Left ventricle myocardium inferior (tissue), 1 donor: ENCODE results near the gene C1QTNF1. TPM values are rescaled to one million over a fixed set of nuclear protein-coding genes. Genes with fewer than 3 reads are reported as not detected.

Experiments used
- DNase-seq: peaks from one replicate; pipeline ENCODE4 v3.0.0-alpha.2; 2020
- H3K27ac ChIP-seq: fragments of 200-600 bp; replicated peaks from 2 replicates; pipeline ENCODE4 v1.8.0; 2021
- H3K27me3 ChIP-seq: fragments of 200-600 bp; 2 replicates; pipeline ENCODE4 v1.8.0; 2021; ENCODE audit warnings: low read depth
- H3K36me3 ChIP-seq: fragments of 200-600 bp; 2 replicates; pipeline ENCODE4 v1.8.0; 2021
- H3K4me1 ChIP-seq: fragments of 200-600 bp; 2 replicates; pipeline ENCODE4 v1.8.0; 2021
- H3K4me3 ChIP-seq: fragments of 200-600 bp; 2 replicates; pipeline ENCODE4 v1.8.0; 2021; ENCODE audit warnings: mild to moderate bottlenecking, moderate library complexity
- H3K9me3 ChIP-seq: fragments of 200-600 bp; replicated peaks from 2 replicates; pipeline ENCODE4 v1.8.0; 2021
- CTCF ChIP-seq: fragments of 200-600 bp; IDR thresholded peaks from 2 replicates; pipeline ENCODE4 v1.8.0; 2021; ENCODE audit warnings: antibody characterized with exemption, mild to moderate bottlenecking, borderline replicate concordance
- intact Hi-C: fragments of 100-400 bp; cut with micrococcal nuclease; formaldehyde crosslinking; loops from one replicate; pipeline ENCODE4 v1.11.0; 2022
- total RNA-seq: library from RNA; stranded (reverse); fragmentation: NEBNext Ultra II Directional; extraction: Animal tissue kit (Norgen Biotek cat#: 25700); gene quantifications from one replicate; pipeline ENCODE4 v1.2.1, GENCODE V29; 2021
- donor health status: DM: no; HTN: yes; CAD: no; lungs with severe emphysema.

Gene C1QTNF1
- total RNA-seq, 1 donor from 2014 or later, result 146 TPM

- no peak for TF ChIP-seq CTCF
- H3K27me3 ChIP-seq, result peaks cover 52% of the 10 kb centered on the region
- DNase-seq, result no peak
- no peak overlapping the region for H3K4me3 ChIP-seq
- intact Hi-C loops, result no loop called here
- H3K9me3 ChIP-seq, result no peaks in the 10 kb centered on the region
- H3K27ac ChIP-seq, result no peak overlapping the region
- H3K4me1 ChIP-seq, result peaks cover 13% of the 10 kb centered on the region
- peaks cover 12% of the 10 kb centered on the region for H3K36me3 ChIP-seq
Measured at GRCh38 chr17:79091226-79091670, 67.3 kb downstream of the C1QTNF1 start.

- H3K4me1 ChIP-seq, result peaks cover 13% of the 10 kb centered on the region
- no peak overlapping the region for H3K4me3 ChIP-seq
- peaks cover 65% of the 10 kb centered on the region for H3K27me3 ChIP-seq
- no peak for TF ChIP-seq CTCF
- no peak for DNase-seq
- intact Hi-C loops, result no loop called here
- no peak overlapping the region for H3K27ac ChIP-seq
- no peaks in the 10 kb centered on the region for H3K9me3 ChIP-seq
- no peaks in the 10 kb centered on the region for H3K36me3 ChIP-seq
Measured at GRCh38 chr17:79092567-79092966, 68.6 kb downstream of the C1QTNF1 start.

- intact Hi-C loops, result no loop called here
- no peak for TF ChIP-seq CTCF
- peaks cover 13% of the 10 kb centered on the region for H3K4me1 ChIP-seq
- H3K4me3 ChIP-seq, result no peak overlapping the region
- peaks cover 72% of the 10 kb centered on the region for H3K27me3 ChIP-seq
- no peaks in the 10 kb centered on the region for H3K9me3 ChIP-seq
- H3K27ac ChIP-seq, result no peak overlapping the region
- no peak for DNase-seq
- no peaks in the 10 kb centered on the region for H3K36me3 ChIP-seq
Measured at GRCh38 chr17:79093270-79093669, 69.3 kb downstream of the C1QTNF1 start.

GRCh38 chr17:79094261-79094660 is 70.3 kb downstream of the C1QTNF1 start:
- no peak for DNase-seq
- intact Hi-C loops, result no loop called here
- Histone ChIP-seq H3K27ac (no peak overlapping the region), H3K36me3 (no peaks in the 10 kb centered on the region), H3K9me3 (no peaks in the 10 kb centered on the region), H3K27me3 (peaks cover 82% of the 10 kb centered on the region), H3K4me3 (no peak overlapping the region), H3K4me1 (peaks cover 13% of the 10 kb centered on the region)
- no peak for TF ChIP-seq CTCF

GRCh38 chr17:79095345-79096055 is 71.5 kb downstream of the C1QTNF1 start:
- intact Hi-C loops, result no loop called here
- Histone ChIP-seq H3K36me3 (no peaks in the 10 kb centered on the region), H3K27ac (no peak overlapping the region), H3K9me3 (no peaks in the 10 kb centered on the region), H3K4me1 (peaks cover 7% of the 10 kb centered on the region), H3K4me3 (no peak overlapping the region), H3K27me3 (peaks cover 94% of the 10 kb centered on the region)
- DNase-seq, result no peak
- no peak for TF ChIP-seq CTCF
